Measurements from ENCODE around the gene NAP1L5.

Gene NAP1L5

GRCh38 chr4:88709989-88710388 lies 12.4 kb upstream of the NAP1L5 start:
- H3K4me3 ChIP-seq (ENCODE audit: insufficient read depth, low read length, poor library complexity, severe bottlenecking): no peak overlapping the region
- no peak overlapping the region for H3K27ac ChIP-seq (ENCODE audit: low read depth, low read length)
- H3K9me3 ChIP-seq (ENCODE audit: insufficient read depth, low read length): no peaks in the 10 kb centered on the region
- H4K20me1 ChIP-seq (ENCODE audit: low read depth, low read length): no peaks in the 10 kb centered on the region
- no peaks in the 10 kb centered on the region for H3F3A ChIP-seq (ENCODE audit: insufficient read depth)
- no peaks in the 10 kb centered on the region for H3K79me2 ChIP-seq (ENCODE audit: insufficient read depth, low read length)
- H3K27me3 ChIP-seq (ENCODE audit: low read length): no peaks in the 10 kb centered on the region
- no peak overlapping the region for H3K4me2 ChIP-seq (ENCODE audit: low read depth, low read length, poor library complexity, severe bottlenecking)
- TF ChIP-seq CTCF (IDR thresholded peaks at IDR 0.05; ENCODE audit: insufficient read depth, low read length, poor library complexity, severe bottlenecking): no peak
- TF ChIP-seq EZH2phosphoT487 (conservative IDR thresholded peaks at IDR 0.05; ENCODE audit: low read length): no peak
- no peak overlapping the region for H2AFZ ChIP-seq (ENCODE audit: low read depth, low read length, severe bottlenecking)
- H3K36me3 ChIP-seq (ENCODE audit: low read length): no peaks in the 10 kb centered on the region
- no peaks in the 10 kb centered on the region for H3K9me2 ChIP-seq (replicated peaks; ENCODE audit: insufficient read depth, low read length)
- H3K9ac ChIP-seq (ENCODE audit: low read length): no peak overlapping the region

- H3K27ac ChIP-seq (ENCODE audit: low read depth, low read length): no peak overlapping the region
- no peak overlapping the region for H3K4me3 ChIP-seq (ENCODE audit: insufficient read depth, low read length, poor library complexity, severe bottlenecking)
- no peak for TF ChIP-seq EZH2phosphoT487 (conservative IDR thresholded peaks at IDR 0.05; ENCODE audit: low read length)
- TF ChIP-seq CTCF (IDR thresholded peaks at IDR 0.05; ENCODE audit: insufficient read depth, low read length, poor library complexity, severe bottlenecking): no peak
These were observed 8.9 kb upstream of the NAP1L5 start for GRCh38 chr4:88706574-88706973.

GRCh38 chr4:88705805-88706492 lies 8.3 kb upstream of the NAP1L5 start:
- H3K27ac ChIP-seq (ENCODE audit: low read depth, low read length): no peak overlapping the region
- no peaks in the 10 kb centered on the region for H3K27me3 ChIP-seq (ENCODE audit: low read length)
- no peaks in the 10 kb centered on the region for H3F3A ChIP-seq (ENCODE audit: insufficient read depth)
- TF ChIP-seq EZH2phosphoT487 (conservative IDR thresholded peaks at IDR 0.05; ENCODE audit: low read length) (no peak), CTCF (IDR thresholded peaks at IDR 0.05; ENCODE audit: insufficient read depth, low read length, poor library complexity, severe bottlenecking) (no peak)
- no peaks in the 10 kb centered on the region for H3K79me2 ChIP-seq (ENCODE audit: insufficient read depth, low read length)
- no peaks in the 10 kb centered on the region for H3K36me3 ChIP-seq (ENCODE audit: low read length)
- no peaks in the 10 kb centered on the region for H3K9me2 ChIP-seq (replicated peaks; ENCODE audit: insufficient read depth, low read length)
- no peak overlapping the region for H3K4me2 ChIP-seq (ENCODE audit: low read depth, low read length, poor library complexity, severe bottlenecking)
- no peak overlapping the region for H3K9ac ChIP-seq (ENCODE audit: low read length)
- no peaks in the 10 kb centered on the region for H3K9me3 ChIP-seq (ENCODE audit: insufficient read depth, low read length)
- no peaks in the 10 kb centered on the region for H4K20me1 ChIP-seq (ENCODE audit: low read depth, low read length)
- no peak overlapping the region for H3K4me3 ChIP-seq (ENCODE audit: insufficient read depth, low read length, poor library complexity, severe bottlenecking)
- no peak overlapping the region for H2AFZ ChIP-seq (ENCODE audit: low read depth, low read length, severe bottlenecking)

More at GRCh38 chr4:88706574-88706973, 8.9 kb upstream of the NAP1L5 start:
- Histone ChIP-seq H3K9me3 (ENCODE audit: insufficient read depth, low read length) (no peaks in the 10 kb centered on the region), H3F3A (ENCODE audit: insufficient read depth) (no peaks in the 10 kb centered on the region), H3K79me2 (ENCODE audit: insufficient read depth, low read length) (no peaks in the 10 kb centered on the region), H3K27me3 (ENCODE audit: low read length) (no peaks in the 10 kb centered on the region), H3K9me2 (replicated peaks; ENCODE audit: insufficient read depth, low read length) (no peaks in the 10 kb centered on the region), H4K20me1 (ENCODE audit: low read depth, low read length) (no peaks in the 10 kb centered on the region), H3K4me2 (ENCODE audit: low read depth, low read length, poor library complexity, severe bottlenecking) (no peak overlapping the region), H3K36me3 (ENCODE audit: low read length) (no peaks in the 10 kb centered on the region), H3K9ac (ENCODE audit: low read length) (no peak overlapping the region), H2AFZ (ENCODE audit: low read depth, low read length, severe bottlenecking) (no peak overlapping the region)
